Measurements from ENCODE around the gene NAB1. TPM values are rescaled to one million over a fixed set of nuclear protein-coding genes. Genes with fewer than 3 reads are reported as not detected.

NAB1 gene
- total RNA-seq, 1 experiment from 2014 or later: 40.2 TPM

DNA sequence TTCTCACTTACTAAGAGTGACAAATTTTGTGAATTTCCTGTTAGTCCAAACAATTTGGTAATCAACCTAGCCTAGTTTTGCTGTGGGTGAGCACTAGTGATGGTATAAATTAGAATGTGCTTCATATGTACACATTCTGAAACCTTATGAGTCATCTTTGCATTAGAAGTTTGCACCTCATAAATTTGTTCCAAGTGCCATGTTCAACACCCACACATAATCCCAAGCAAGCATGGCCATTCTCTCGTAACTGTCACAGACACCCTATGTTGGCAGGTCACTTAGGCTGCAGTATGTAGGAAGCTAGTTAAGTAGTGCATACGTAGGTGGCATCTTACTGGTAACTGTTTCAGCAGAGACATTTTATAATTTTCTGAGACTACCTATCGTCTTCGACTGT is 46.9 kb downstream of the NAB1 start:
- DNase-seq (ENCODE audit: low read depth, low spot score): no peak
- Histone ChIP-seq H3K36me3 (ENCODE audit: control insufficient read depth, insufficient read depth, low read length) (peaks cover 8% of the 10 kb centered on the region; the same call in 1 of the 2 replicates), H3K9me3 (ENCODE audit: control insufficient read depth, insufficient read depth, low read depth, low read length) (no peaks in the 10 kb centered on the region), H3K4me1 (ENCODE audit: control insufficient read depth, insufficient read depth, low read length) (no peaks in the 10 kb centered on the region), H3K27ac (ENCODE audit: low read length) (no peak overlapping the region), H3K4me3 (ENCODE audit: low read depth in 2 of 2, low read length in 2 of 2) (no peak overlapping the region), H3K27me3 (ENCODE audit: control insufficient read depth, insufficient read depth, low read length) (no peaks in the 10 kb centered on the region)
- CTCF ChIA-PET: no interaction called here
- POLR2A ChIA-PET: no interaction called here
- BruUV-seq (replicated peaks): no TSS peak
- in situ Hi-C loops (cut with HindIII; ENCODE audit: low pct_unique_long_range_greater_than_20kb, low sequenced_read_pairs) (no loop called here), intact Hi-C loops (cut with micrococcal nuclease; ENCODE audit: unreplicated experiment) (no loop called here)
- TF ChIP-seq, protein P1, sequence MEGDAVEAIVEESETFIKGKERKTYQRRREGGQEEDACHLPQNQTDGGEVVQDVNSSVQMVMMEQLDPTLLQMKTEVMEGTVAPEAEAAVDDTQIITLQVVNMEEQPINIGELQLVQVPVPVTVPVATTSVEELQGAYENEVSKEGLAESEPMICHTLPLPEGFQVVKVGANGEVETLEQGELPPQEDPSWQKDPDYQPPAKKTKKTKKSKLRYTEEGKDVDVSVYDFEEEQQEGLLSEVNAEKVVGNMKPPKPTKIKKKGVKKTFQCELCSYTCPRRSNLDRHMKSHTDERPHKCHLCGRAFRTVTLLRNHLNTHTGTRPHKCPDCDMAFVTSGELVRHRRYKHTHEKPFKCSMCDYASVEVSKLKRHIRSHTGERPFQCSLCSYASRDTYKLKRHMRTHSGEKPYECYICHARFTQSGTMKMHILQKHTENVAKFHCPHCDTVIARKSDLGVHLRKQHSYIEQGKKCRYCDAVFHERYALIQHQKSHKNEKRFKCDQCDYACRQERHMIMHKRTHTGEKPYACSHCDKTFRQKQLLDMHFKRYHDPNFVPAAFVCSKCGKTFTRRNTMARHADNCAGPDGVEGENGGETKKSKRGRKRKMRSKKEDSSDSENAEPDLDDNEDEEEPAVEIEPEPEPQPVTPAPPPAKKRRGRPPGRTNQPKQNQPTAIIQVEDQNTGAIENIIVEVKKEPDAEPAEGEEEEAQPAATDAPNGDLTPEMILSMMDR (IDR thresholded peaks at IDR 0.05): no peak
- no peak for TF ChIP-seq SIN3A (IDR thresholded peaks at IDR 0.05; ENCODE audit: borderline replicate concordance, insufficient read depth, low read depth, low read length)
- TF ChIP-seq, protein P2, sequence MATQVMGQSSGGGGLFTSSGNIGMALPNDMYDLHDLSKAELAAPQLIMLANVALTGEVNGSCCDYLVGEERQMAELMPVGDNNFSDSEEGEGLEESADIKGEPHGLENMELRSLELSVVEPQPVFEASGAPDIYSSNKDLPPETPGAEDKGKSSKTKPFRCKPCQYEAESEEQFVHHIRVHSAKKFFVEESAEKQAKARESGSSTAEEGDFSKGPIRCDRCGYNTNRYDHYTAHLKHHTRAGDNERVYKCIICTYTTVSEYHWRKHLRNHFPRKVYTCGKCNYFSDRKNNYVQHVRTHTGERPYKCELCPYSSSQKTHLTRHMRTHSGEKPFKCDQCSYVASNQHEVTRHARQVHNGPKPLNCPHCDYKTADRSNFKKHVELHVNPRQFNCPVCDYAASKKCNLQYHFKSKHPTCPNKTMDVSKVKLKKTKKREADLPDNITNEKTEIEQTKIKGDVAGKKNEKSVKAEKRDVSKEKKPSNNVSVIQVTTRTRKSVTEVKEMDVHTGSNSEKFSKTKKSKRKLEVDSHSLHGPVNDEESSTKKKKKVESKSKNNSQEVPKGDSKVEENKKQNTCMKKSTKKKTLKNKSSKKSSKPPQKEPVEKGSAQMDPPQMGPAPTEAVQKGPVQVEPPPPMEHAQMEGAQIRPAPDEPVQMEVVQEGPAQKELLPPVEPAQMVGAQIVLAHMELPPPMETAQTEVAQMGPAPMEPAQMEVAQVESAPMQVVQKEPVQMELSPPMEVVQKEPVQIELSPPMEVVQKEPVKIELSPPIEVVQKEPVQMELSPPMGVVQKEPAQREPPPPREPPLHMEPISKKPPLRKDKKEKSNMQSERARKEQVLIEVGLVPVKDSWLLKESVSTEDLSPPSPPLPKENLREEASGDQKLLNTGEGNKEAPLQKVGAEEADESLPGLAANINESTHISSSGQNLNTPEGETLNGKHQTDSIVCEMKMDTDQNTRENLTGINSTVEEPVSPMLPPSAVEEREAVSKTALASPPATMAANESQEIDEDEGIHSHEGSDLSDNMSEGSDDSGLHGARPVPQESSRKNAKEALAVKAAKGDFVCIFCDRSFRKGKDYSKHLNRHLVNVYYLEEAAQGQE (IDR thresholded peaks at IDR 0.05; ENCODE audit: insufficient read depth in 1 of 2, low read depth in 2 of 2, low read length in 1 of 2): no peak
- ATAC-seq: no peak

DNA sequence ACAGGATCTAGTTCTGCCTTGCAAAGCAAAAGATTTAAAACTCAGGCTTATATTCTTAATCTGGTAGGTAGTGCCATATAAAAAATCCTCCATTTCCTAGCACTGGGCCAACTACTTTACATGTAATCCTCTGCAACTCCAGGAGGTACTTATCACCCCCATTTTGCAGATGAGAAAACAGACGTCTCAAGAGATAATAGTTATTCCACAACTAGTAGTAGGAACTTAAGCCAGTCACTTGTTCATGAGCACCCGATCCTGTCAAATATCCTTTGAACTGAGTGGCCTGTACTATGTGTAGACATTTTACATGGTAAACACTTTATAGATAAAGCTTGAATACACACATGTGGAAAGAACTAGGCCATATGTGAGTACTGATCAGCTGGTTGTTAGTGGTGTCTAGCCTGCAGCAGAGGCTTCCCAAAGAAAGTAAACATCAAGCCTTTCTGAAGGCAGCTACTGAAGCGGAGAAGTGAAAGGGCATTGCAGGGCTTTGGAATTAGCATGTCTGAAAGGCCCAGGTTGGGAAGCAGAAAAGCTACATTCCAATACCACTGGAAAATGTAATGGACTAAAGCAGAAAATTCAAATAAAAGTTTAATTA is 48.0 kb downstream of the NAB1 start:
- DNase-seq (ENCODE audit: low read depth, low spot score): no peak
- TF ChIP-seq POLR2AphosphoS5 (IDR thresholded peaks at IDR 0.05; ENCODE audit: low read depth, low read length) (no peak), TCF7L2 (IDR thresholded peaks at IDR 0.05; ENCODE audit: low read depth, low read length) (no peak), SIN3A (IDR thresholded peaks at IDR 0.05; ENCODE audit: borderline replicate concordance, insufficient read depth, low read depth, low read length) (no peak)
- TF ChIP-seq, protein P2 (IDR thresholded peaks at IDR 0.05; ENCODE audit: insufficient read depth in 1 of 2, low read depth in 2 of 2, low read length in 1 of 2): no peak
- TF ChIP-seq, protein P1 (IDR thresholded peaks at IDR 0.05): no peak
- BruUV-seq (replicated peaks): no TSS peak
- Histone ChIP-seq H3K27me3 (ENCODE audit: control insufficient read depth, insufficient read depth, low read length) (no peaks in the 10 kb centered on the region), H3K9me3 (ENCODE audit: control insufficient read depth, insufficient read depth, low read depth, low read length) (no peaks in the 10 kb centered on the region), H3K36me3 (ENCODE audit: control insufficient read depth, insufficient read depth, low read length) (no peaks in the 10 kb centered on the region), H3K4me3 (ENCODE audit: low read depth in 2 of 2, low read length in 2 of 2) (no peak overlapping the region), H3K27ac (ENCODE audit: low read length) (no peak overlapping the region), H3K4me1 (ENCODE audit: control insufficient read depth, insufficient read depth, low read length) (no peaks in the 10 kb centered on the region)
- ChIA-PET POLR2A (no interaction called here), CTCF (no interaction called here)
- ATAC-seq: no peak
- intact Hi-C loops (cut with micrococcal nuclease; ENCODE audit: unreplicated experiment) (no loop called here), in situ Hi-C loops (cut with HindIII; ENCODE audit: low pct_unique_long_range_greater_than_20kb, low sequenced_read_pairs) (no loop called here)

All from Panc1 (cell line).